HG03457 (cell line): ENCODE results near the gene NCOA7.

Experiments used
- ATAC-seq: cut with Tn5 transposase; IDR thresholded peaks from one replicate; pipeline ENCODE4 v1.9.1; 2021; ENCODE audit warnings: moderate number of reproducible peaks; ENCODE audit not compliant: unreplicated experiment

Gene NCOA7, protein sequence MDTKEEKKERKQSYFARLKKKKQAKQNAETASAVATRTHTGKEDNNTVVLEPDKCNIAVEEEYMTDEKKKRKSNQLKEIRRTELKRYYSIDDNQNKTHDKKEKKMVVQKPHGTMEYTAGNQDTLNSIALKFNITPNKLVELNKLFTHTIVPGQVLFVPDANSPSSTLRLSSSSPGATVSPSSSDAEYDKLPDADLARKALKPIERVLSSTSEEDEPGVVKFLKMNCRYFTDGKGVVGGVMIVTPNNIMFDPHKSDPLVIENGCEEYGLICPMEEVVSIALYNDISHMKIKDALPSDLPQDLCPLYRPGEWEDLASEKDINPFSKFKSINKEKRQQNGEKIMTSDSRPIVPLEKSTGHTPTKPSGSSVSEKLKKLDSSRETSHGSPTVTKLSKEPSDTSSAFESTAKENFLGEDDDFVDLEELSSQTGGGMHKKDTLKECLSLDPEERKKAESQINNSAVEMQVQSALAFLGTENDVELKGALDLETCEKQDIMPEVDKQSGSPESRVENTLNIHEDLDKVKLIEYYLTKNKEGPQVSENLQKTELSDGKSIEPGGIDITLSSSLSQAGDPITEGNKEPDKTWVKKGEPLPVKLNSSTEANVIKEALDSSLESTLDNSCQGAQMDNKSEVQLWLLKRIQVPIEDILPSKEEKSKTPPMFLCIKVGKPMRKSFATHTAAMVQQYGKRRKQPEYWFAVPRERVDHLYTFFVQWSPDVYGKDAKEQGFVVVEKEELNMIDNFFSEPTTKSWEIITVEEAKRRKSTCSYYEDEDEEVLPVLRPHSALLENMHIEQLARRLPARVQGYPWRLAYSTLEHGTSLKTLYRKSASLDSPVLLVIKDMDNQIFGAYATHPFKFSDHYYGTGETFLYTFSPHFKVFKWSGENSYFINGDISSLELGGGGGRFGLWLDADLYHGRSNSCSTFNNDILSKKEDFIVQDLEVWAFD

DNA sequence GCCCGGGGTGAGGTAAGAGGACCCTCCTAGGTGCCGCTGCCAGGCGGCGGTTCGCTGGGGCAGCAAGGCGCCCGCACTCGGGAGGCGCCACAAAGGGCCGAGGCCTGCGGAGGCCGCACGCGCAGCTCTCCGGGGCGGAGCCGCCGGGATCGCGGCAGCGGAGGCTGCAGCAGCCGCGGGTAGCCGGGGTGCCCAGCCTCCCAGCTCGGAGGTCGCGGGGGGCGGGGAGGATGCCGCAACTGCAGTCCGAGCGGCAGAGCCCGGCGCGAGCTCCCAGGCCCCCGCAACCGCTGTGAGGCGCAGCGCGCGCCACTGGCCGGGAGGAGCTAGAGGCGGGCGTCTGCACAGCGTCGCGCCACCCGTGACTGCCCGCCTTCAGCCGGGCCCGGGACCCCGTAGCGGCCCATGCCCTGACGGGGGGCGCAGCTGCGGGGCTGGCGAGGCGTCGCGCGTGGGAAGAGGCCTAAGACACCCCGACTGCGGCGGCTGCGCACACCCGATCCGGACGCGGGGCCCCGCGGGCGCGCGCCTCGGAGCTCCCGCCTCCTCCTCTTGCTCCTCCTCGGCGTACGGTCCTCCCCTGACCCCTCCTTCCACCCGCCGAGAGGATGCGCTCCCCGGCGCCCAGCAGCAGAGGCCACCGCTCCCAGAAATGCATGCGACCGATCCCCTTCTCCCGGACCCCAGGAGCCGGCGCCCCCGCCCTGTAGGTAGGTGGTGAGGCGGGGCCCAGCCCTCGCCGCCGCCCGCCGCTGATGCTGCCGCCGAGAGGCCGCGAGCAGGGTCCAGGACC is at the start of gene NCOA7:
NCOA7 (plus strand) TSS at position 603 of the 793 bp plus-strand sequence. CDS start 24,395 bp downstream, outside the sequence.
- ATAC-seq: peak; percentile 68

DNA sequence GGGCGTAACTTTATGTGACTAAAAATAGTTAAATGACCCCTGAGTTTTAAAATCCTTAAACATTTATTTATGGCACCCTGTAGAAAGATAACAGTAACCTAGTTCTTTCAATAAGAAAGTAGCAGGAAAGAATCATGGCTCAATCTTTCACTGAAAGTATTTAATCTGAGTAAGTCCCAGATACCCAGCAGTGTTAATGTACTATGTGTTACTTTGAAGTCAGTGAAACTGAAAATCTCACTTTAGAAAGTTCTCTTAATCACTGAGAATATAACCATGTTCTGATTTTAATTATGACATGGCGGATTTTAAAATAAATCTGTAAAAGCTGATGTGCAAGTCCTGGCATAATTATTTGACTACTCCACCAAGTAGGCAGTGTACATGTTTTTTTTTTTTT is 49.4 kb upstream of the NCOA7 start:
- ATAC-seq: no peak

DNA sequence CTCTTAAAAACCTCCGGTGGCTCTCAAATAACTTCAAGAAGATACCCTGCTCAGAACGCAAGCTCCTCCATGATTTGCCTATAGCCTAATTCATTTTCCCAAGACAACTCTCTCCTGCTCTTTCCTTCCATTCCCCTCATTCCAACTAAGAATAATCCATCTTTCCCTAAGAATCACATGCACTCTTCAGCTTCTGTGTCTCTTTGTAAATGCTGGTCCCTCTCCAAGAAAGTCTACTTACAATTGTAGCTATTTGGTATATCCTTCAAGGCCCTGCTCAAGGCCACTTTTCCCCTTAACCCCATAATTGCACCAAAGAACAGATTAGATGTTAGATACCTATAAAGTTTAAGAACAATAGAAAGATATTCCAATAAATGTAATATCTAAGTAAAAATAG is 48.7 kb upstream of the NCOA7 start:
- no peak for ATAC-seq

DNA sequence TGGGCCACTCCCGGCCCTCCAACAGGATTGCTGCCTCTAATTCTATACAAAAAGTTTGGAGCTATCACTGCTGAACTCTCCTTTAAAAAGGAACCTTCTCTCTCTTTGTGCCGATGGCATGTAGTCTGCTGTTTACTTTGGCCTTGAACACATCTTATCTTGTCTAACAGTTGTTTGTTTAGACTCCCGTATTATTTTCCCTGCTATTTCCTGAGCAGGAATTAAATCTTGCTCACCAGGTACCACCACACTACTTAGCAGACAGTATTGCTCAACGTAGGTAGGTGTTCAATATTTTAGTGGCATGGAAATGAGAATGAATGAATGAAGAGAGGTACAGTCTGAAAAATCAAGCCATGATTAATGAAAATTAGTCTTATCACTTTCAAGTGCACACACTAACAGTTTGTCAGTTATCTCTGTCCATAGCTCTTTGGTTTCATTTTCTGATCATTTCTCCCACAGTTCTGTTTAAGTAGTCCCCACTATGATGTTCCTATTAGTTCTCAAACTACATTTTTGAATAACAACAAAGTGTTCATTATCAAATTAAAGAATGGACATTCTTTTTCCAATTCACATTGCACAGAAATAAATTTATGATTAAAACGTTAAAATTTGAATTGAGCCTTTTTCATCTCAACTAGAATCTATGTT is 48.2 kb upstream of the NCOA7 start:
- ATAC-seq: no peak

DNA sequence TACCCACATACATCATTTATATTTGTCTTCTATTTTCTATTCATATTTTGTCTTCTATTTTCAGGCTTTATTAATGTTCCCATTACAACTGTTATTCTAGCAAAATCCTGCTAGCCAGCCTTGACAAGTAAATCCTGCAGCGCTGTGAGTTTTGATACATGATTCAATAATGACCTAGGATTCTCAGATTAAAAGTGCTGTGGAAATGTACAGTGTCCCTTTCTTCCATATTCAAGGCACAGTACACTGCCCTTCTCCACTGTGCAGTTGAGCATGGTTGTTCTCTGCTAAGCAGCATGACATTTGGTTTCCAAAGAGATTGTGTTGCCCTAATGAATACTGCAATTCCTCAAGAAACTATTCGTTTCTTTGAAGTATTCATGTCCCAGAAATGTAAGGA is 47.2 kb upstream of the NCOA7 start:
- ATAC-seq: no peak

DNA sequence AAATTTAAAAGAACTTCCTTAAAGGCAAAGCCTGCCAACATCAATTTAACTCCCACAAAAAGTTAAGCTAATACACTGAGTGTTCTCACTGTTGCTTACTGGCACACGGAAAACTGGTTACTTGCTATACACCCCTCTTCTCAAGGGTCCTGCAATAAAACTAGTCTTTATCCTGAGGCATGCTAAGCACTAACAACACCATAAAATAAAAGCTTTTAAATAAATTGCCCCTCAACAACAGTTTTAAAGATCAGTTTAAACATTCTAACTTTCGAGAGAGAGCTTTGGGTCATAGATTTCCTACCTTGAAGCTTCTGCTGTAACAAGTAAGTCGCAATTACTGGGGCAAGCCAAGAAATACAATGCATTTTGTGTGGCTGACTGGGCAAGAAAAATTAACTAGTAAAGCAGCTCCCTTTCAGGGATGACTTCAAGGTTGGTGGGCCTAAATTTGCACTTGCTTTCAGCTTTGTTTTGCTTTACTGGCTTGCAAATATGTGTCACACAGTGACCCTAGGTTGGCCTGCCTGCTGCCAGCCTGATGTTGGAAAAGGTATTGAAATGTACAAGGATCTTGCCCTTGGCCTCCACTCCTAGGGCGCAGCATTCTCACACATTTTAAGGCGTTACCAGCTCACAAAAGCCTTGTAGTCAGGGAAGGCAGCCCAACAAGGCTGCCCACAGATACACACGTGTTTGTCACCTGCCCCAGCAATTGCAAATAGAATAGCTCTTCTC is 45.3 kb upstream of the NCOA7 start:
- ATAC-seq: no peak

DNA sequence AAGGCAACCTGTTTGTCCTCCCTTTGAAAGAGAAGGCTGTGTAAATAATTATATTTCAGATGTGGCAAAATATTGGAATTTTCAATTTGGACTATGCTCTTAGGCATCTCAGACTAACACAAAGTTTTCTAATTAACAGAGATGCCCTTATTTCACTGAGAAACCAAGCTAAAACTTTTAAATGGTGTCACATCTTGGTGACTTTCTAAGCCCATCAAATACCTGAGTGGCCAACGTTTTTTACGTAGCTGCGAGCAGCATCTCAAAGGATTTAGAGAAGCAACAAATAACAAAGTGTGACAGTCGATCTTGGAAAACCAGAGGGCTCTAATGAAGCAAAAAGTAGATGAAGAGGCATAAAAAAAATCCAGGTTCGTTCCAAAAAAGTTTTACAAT is 44.7 kb upstream of the NCOA7 start:
- no peak for ATAC-seq

DNA sequence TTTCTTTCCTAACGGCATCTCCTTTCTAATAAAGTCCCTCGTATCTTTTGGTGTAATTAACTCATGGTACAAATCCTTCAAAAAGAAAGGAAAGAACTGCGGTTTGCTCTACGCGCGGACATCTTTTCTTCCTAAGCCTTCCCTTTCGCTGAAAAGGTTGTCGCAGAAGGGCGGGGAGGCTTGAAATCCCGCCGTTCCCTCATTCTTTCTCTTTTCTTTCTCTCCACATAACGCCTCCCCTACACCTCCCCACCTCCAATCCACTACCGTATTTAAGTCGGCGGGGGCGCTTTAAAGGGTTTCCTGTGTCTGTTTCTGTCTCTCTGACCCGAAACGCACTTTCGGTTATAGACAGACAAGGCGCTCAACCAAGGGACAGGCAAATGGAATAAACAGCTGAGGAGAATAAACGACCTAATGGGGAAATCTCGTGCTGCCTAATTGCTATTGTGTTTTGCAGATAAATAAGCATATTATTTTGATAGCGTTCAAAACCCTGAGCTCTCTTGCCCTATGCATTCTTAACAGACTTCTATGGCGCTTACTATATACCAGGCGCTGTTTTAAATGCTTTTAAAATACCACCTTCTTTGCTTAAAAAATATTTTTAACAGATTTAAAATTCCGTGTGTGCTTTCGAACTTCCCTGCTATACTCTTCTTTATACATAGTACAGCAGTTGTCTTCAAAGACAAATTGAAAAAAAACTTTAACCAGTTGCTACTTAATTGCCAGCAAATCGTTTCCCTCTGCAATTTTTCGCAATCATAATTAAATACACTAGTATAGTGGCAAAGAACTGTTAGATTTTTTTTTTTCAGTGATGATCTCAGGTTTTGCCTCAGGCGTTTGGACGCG is 43.8 kb upstream of the NCOA7 start:
- ATAC-seq: peak; percentile 46

DNA sequence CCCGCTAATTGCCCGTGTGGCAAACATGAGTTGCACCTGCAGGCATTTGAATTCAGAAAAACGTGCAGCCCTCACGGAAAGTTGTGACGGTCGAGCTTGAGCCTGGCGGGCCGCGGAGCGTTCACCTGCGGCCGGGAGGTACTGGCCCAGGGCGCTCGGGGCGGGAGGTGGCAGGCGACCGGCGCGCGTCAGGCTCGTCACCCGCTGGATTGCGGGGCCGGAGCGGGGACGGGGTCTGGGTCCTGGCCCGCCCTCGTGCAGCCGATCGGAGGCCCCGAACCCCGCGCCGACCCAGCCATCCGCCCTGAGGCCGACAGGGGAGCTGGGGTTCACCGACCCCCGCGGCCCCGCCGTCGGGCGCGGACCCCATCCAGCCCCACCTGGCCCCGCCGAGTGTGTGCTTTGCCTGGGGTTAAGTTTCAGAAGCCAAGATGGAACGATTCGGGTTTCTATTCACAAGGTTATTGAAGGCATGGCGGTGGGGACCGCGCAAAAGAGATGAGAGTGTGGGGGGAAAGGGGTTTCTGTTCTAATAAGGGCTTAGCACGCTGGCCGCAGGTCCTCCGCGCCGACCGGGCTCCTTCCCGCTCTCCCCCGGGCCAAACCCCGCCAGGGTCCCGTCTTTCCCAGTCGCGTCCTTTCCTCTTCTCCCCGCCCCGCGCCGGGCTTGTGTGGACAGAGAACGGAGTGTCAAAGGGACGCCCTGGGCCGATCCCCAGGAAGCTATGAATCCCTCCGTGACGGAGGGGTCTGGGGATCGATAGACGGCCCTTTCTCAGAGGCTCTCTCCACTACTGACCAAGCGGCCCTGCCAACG is 43.0 kb upstream of the NCOA7 start:
- ATAC-seq: no peak

DNA sequence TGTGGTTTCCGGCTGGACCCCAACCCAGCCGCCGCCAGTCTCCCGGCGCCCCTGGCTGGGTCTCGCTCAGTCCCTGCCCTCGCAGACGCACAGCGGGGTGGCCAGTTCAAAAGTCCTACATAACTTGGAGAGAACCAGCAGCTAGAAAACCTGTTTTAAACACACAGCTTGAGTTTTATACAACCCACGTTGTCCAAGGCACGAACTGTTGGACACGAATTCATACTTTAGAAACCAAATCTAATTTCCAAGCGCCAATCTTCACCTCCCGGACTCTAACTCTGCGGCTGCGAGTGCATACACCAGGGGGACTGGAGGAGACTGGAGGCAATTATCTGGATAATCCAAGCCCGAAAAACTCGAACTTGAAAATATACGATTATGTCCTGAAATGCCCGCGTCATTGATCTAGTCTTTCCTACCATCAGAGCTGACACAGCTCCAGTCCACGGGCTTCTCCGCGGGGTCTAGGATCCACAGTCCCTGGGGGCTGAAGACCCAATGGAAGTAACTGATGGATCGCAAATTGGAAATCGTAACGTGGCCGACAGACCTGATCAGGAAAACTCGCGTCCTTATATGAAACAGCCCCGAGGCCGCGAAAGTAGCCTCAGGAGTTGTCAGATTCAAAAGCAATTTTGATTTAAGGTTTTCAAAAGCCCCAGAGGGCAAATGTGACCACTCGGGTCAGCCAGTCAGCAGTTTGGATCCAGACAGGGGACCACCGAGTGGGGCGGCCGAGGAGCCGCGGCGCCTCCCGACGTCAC is 42.2 kb upstream of the NCOA7 start:
- no peak for ATAC-seq

DNA sequence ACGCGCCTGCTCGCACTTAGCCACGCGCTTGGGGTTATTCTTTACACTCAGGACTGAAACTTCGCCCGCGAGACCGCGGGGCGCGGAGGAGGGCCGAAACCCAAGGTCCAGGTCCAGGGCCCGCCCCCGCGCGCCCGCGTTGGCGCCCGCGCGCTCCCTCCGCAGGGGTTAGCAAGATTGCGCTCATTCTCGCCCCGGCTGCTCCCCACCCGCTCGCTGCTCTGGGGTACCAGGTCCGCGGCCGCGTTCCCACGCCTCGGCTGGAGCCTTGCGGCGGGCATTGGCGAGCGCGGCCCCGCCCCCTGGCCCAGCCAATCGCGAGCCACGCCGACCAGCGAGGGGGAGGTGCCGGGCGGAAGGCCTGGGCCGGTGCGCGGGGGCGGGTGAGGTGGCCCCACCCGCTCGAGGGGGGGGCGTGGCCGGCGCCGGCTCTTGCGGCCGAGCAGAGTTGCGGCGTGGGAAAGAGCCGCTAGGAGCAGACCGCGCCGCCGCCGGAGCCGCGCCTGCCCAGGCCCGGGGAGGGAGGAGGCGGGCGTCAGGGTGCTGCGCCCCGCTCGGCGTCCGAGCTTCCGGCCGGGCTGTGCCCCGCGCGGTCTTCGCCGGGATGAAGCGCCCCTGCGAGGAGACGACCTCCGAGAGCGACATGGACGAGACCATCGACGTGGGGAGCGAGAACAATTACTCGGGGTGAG is 41.4 kb upstream of the NCOA7 start, which contains the start of gene HEY2:
HEY2 (plus strand) TSS at position 460 of the 692 bp plus-strand sequence; CDS start at position 605, 145 bp downstream.
- peak; percentile 90 for ATAC-seq

DNA sequence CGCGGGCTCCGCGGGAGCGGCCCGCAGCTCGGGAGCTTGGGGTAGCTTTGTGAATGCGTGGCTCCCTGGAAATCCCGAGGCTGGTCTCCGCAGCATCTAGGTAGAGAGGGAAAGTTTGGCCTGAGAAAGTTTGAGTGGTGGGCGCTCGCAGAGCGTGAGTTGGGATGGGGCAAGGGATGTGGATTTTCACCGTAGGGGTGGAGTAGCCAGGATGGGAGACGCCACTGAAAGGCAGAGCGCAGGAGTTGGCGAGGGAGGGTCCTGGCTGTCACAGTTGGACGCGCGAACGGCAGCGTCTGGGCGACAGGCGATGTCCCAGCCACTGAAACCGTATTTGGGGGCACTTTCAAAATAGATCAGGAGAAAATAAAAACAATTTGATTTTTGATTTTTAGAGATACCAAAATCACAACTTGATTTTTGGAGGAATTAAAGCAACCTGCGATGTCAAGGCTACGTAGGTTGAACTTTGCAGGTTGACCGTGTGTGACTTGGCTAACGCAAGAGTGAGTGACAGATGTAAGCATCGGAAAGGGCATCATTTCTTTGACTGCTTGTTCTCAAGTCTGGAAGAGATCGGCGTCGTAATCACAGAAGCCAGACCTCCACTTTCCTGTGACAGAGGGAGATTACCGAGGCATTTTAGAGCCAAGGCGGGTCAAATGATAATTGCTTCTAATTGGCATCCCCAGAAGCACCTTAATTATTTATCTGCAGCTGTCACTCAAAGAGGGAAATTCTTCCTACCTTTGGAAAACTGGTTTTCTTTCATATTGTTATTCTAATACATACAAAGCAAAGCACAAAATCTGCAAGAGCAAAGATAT is 40.7 kb upstream of the NCOA7 start:
- ATAC-seq: no peak

DNA sequence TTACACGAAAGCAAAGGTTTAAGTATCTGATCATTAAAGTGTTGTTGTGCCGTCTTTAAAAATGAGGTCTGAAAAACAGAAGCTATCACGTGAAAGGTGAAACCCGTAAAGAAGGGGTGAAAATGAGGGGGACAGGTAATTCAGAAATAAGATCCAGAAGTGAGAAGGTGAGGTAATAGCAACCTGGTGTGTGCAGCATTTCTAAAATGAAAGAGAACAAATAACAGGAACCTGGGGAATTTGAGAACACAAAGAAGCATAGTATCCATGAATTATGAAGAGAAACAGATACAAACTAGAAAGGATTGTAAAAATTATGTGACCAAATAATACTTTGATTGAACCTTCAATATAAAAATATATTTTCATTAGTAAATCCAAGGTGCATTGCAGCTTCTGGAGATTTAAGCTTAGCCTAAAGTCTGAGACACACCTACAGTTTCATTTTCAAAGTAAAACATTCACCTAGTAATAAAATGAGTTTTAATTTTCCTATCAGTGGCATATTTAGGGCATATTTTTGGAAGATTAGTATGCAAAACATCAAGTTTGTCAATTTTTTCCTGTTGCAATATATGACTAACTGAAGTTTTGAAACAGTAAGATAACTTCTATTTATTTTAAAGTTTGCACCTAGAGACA is 39.9 kb upstream of the NCOA7 start:
- no peak for ATAC-seq

DNA sequence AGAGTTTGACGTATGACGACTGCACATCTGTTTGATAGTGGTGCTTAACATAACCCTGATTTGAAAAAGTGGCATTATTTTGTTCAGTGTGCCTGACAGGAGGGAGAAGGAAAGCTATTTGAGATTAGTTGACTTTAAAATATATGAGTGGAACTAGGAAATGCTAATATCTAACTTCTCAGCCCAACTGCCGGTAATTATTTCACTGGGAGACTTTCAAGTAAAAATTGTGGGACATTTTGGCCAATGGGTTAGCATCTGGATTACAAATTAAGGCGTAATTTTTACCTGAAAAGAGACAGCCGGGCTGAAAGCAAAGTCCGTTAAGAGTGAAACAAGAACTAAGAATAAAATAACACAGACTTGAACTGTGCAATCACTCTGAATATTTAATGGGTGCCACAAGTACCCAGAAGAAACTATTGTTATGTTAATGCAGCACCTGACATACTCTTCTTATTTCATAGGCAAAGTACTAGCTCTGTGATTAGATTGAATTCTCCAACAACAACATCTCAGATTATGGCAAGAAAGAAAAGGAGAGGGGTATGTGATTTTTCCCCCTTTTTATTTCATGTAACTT is 39.3 kb upstream of the NCOA7 start:
- ATAC-seq: no peak

DNA sequence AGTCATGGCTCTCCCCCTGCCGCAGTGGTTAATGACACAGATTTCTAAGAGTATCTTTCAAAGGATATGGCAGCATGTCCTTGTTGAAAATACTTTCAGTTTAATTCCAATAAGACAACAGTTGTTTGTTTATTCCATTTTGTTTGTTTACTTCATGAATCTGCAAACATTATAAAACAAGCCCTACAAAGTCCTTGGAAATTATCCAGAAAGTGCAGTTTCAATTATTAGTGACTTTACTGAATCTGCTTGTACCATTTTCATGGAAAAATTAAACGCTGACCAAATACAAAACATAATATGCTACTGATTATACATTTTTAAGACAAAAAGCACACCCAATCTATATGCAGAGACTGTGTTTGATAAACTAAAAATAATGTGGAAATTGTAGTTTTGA is 38.0 kb upstream of the NCOA7 start:
- ATAC-seq: no peak
